Measurements from ENCODE around the gene RNF166. TPM values are rescaled to one million over a fixed set of nuclear protein-coding genes. Genes with fewer than 3 reads are reported as not detected.

RNF166 gene
- polyA plus RNA-seq, 2 donors = 5.2 to 11.7 TPM

- no peaks in the 10 kb centered on the region for H3K27me3 ChIP-seq (ENCODE audit: control insufficient read depth in 1 of 2, insufficient read depth in 2 of 2, low read length in 2 of 2)
- H3K4me1 ChIP-seq (ENCODE audit: control insufficient read depth in 2 of 2, insufficient read depth in 2 of 2, low read length in 1 of 2) = peaks cover 0 to 5% of the 10 kb centered on the region in 2 donors
- WGBS, 2 donors = 84 to 88% methylated on average over 14 of the region's 14 CpGs
- no peak overlapping the region for H3K4me3 ChIP-seq (ENCODE audit: low read depth in 1 of 2, low read length in 2 of 2)
- H3K9me3 ChIP-seq (ENCODE audit: control insufficient read depth in 2 of 2, insufficient read depth in 1 of 2, low read depth in 1 of 2, low read length in 1 of 2) = peaks cover 0 to 2% of the 10 kb centered on the region in 2 donors
- H3K36me3 ChIP-seq (ENCODE audit: control insufficient read depth in 2 of 2, insufficient read depth in 2 of 2, low read length in 1 of 2) = peaks cover 0 to 23% of the 10 kb centered on the region in 2 donors
- no peak overlapping the region for H3K27ac ChIP-seq (ENCODE audit: low read depth in 2 of 2, low read length in 1 of 2)
These were observed 9.8 kb downstream of the RNF166 start for GRCh38 chr16:88696441-88696840.

GRCh38 chr16:88695753-88696152 is 10.5 kb downstream of the RNF166 start:
- Histone ChIP-seq H3K36me3 (ENCODE audit: control insufficient read depth in 2 of 2, insufficient read depth in 2 of 2, low read length in 1 of 2) (peaks cover 0 to 23% of the 10 kb centered on the region in 2 donors), H3K4me1 (ENCODE audit: control insufficient read depth in 2 of 2, insufficient read depth in 2 of 2, low read length in 1 of 2) (peaks cover 0 to 5% of the 10 kb centered on the region in 2 donors), H3K4me3 (ENCODE audit: low read depth in 1 of 2, low read length in 2 of 2) (no peak overlapping the region), H3K9me3 (ENCODE audit: control insufficient read depth in 2 of 2, insufficient read depth in 1 of 2, low read depth in 1 of 2, low read length in 1 of 2) (peaks cover 0 to 2% of the 10 kb centered on the region in 2 donors), H3K27ac (ENCODE audit: low read depth in 2 of 2, low read length in 1 of 2) (no peak overlapping the region), H3K27me3 (ENCODE audit: control insufficient read depth in 1 of 2, insufficient read depth in 2 of 2, low read length in 2 of 2) (no peaks in the 10 kb centered on the region)
- 91 to 95% methylated on average over 7 of the region's 7 CpGs for WGBS, 2 donors

GRCh38 chr16:88695218-88695617 is 11.0 kb downstream of the RNF166 start:
- peaks cover 0 to 3% of the 10 kb centered on the region in 2 donors for H3K27me3 ChIP-seq (ENCODE audit: control insufficient read depth in 1 of 2, insufficient read depth in 2 of 2, low read length in 2 of 2)
- H3K27ac ChIP-seq (ENCODE audit: low read depth in 2 of 2, low read length in 1 of 2) = no peak overlapping the region
- WGBS, 2 donors = 69 to 79% methylated on average over 15 of the region's 15 CpGs
- H3K4me3 ChIP-seq (ENCODE audit: low read depth in 1 of 2, low read length in 2 of 2) = no peak overlapping the region
- H3K36me3 ChIP-seq (ENCODE audit: control insufficient read depth in 2 of 2, insufficient read depth in 2 of 2, low read length in 1 of 2) = peaks cover 0 to 23% of the 10 kb centered on the region in 2 donors
- peaks cover 0 to 5% of the 10 kb centered on the region in 2 donors for H3K4me1 ChIP-seq (ENCODE audit: control insufficient read depth in 2 of 2, insufficient read depth in 2 of 2, low read length in 1 of 2)
- peaks cover 0 to 2% of the 10 kb centered on the region in 2 donors for H3K9me3 ChIP-seq (ENCODE audit: control insufficient read depth in 2 of 2, insufficient read depth in 1 of 2, low read depth in 1 of 2, low read length in 1 of 2)

- Histone ChIP-seq H3K4me3 (ENCODE audit: low read depth in 1 of 2, low read length in 2 of 2) (no peak overlapping the region), H3K27ac (ENCODE audit: low read depth in 2 of 2, low read length in 1 of 2) (no peak overlapping the region), H3K4me1 (ENCODE audit: control insufficient read depth in 2 of 2, insufficient read depth in 2 of 2, low read length in 1 of 2) (peaks cover 0 to 1% of the 10 kb centered on the region in 2 donors), H3K9me3 (ENCODE audit: control insufficient read depth in 2 of 2, insufficient read depth in 1 of 2, low read depth in 1 of 2, low read length in 1 of 2) (peaks cover 0 to 2% of the 10 kb centered on the region in 2 donors), H3K36me3 (ENCODE audit: control insufficient read depth in 2 of 2, insufficient read depth in 2 of 2, low read length in 1 of 2) (peaks cover 0 to 22% of the 10 kb centered on the region in 2 donors), H3K27me3 (ENCODE audit: control insufficient read depth in 1 of 2, insufficient read depth in 2 of 2, low read length in 2 of 2) (peaks cover 0 to 3% of the 10 kb centered on the region in 2 donors)
- 89 to 90% methylated on average over 36 to 37 of the region's 37 CpGs for WGBS, 2 donors
These were observed 11.8 kb downstream of the RNF166 start for GRCh38 chr16:88694221-88695087.

- peaks cover 0 to 13% of the 10 kb centered on the region in 2 donors for H3K36me3 ChIP-seq (ENCODE audit: control insufficient read depth in 2 of 2, insufficient read depth in 2 of 2, low read length in 1 of 2)
- WGBS, 2 donors = 85 to 87% methylated on average over 36 to 39 of the region's 39 CpGs
- H3K27ac ChIP-seq (ENCODE audit: low read depth in 2 of 2, low read length in 1 of 2) = no peak overlapping the region
- peaks cover 0 to 3% of the 10 kb centered on the region in 2 donors for H3K27me3 ChIP-seq (ENCODE audit: control insufficient read depth in 1 of 2, insufficient read depth in 2 of 2, low read length in 2 of 2)
- H3K9me3 ChIP-seq (ENCODE audit: control insufficient read depth in 2 of 2, insufficient read depth in 1 of 2, low read depth in 1 of 2, low read length in 1 of 2) = no peaks in the 10 kb centered on the region
- no peak overlapping the region for H3K4me3 ChIP-seq (ENCODE audit: low read depth in 1 of 2, low read length in 2 of 2)
- no peaks in the 10 kb centered on the region for H3K4me1 ChIP-seq (ENCODE audit: control insufficient read depth in 2 of 2, insufficient read depth in 2 of 2, low read length in 1 of 2)
These were observed 12.6 kb downstream of the RNF166 start for GRCh38 chr16:88693420-88694177.

- WGBS, 2 donors = 67 to 85% methylated on average over 10 of the region's 10 CpGs
- Histone ChIP-seq H3K36me3 (ENCODE audit: control insufficient read depth in 2 of 2, insufficient read depth in 2 of 2, low read length in 1 of 2) (peaks cover 0 to 9% of the 10 kb centered on the region in 2 donors), H3K9me3 (ENCODE audit: control insufficient read depth in 2 of 2, insufficient read depth in 1 of 2, low read depth in 1 of 2, low read length in 1 of 2) (no peaks in the 10 kb centered on the region), H3K27me3 (ENCODE audit: control insufficient read depth in 1 of 2, insufficient read depth in 2 of 2, low read length in 2 of 2) (peaks cover 0 to 3% of the 10 kb centered on the region in 2 donors), H3K4me1 (ENCODE audit: control insufficient read depth in 2 of 2, insufficient read depth in 2 of 2, low read length in 1 of 2) (no peaks in the 10 kb centered on the region), H3K27ac (ENCODE audit: low read depth in 2 of 2, low read length in 1 of 2) (no peak overlapping the region), H3K4me3 (ENCODE audit: low read depth in 1 of 2, low read length in 2 of 2) (no peak overlapping the region)
These were observed 13.3 kb downstream of the RNF166 start for GRCh38 chr16:88692861-88693260.

GRCh38 chr16:88691924-88692560 is 14.2 kb downstream of the RNF166 start:
- no peaks in the 10 kb centered on the region for H3K4me1 ChIP-seq (ENCODE audit: control insufficient read depth in 2 of 2, insufficient read depth in 2 of 2, low read length in 1 of 2)
- H3K27me3 ChIP-seq (ENCODE audit: control insufficient read depth in 1 of 2, insufficient read depth in 2 of 2, low read length in 2 of 2) = peaks cover 0 to 3% of the 10 kb centered on the region in 2 donors
- peaks cover 0 to under 1% of the 10 kb centered on the region in 2 donors for H3K36me3 ChIP-seq (ENCODE audit: control insufficient read depth in 2 of 2, insufficient read depth in 2 of 2, low read length in 1 of 2)
- no peaks in the 10 kb centered on the region for H3K9me3 ChIP-seq (ENCODE audit: control insufficient read depth in 2 of 2, insufficient read depth in 1 of 2, low read depth in 1 of 2, low read length in 1 of 2)
- no peak overlapping the region for H3K4me3 ChIP-seq (ENCODE audit: low read depth in 1 of 2, low read length in 2 of 2)
- 54 to 57% methylated on average over 26 of the region's 26 CpGs for WGBS, 2 donors
- H3K27ac ChIP-seq (ENCODE audit: low read depth in 2 of 2, low read length in 1 of 2) = no peak overlapping the region

GRCh38 chr16:88691129-88691813 is 14.9 kb downstream of the RNF166 start:
- Histone ChIP-seq H3K4me3 (ENCODE audit: low read depth in 1 of 2, low read length in 2 of 2) (no peak overlapping the region), H3K27ac (ENCODE audit: low read depth in 2 of 2, low read length in 1 of 2) (no peak overlapping the region), H3K27me3 (ENCODE audit: control insufficient read depth in 1 of 2, insufficient read depth in 2 of 2, low read length in 2 of 2) (peaks cover 0 to 3% of the 10 kb centered on the region in 2 donors), H3K9me3 (ENCODE audit: control insufficient read depth in 2 of 2, insufficient read depth in 1 of 2, low read depth in 1 of 2, low read length in 1 of 2) (no peaks in the 10 kb centered on the region), H3K4me1 (ENCODE audit: control insufficient read depth in 2 of 2, insufficient read depth in 2 of 2, low read length in 1 of 2) (no peaks in the 10 kb centered on the region), H3K36me3 (ENCODE audit: control insufficient read depth in 2 of 2, insufficient read depth in 2 of 2, low read length in 1 of 2) (no peaks in the 10 kb centered on the region)
- 75 to 88% methylated on average over 33 of the region's 33 CpGs for WGBS, 2 donors

Measured in esophagus (tissue), 2 donors.